H9 (cell line): ENCODE results near the gene GABRD. TPM values are rescaled to one million over a fixed set of nuclear protein-coding genes. Genes with fewer than 3 reads are reported as not detected.

Source experiments
- DNase-seq: peaks from one replicate; pipeline ENCODE4 v3.0.0-alpha.2; 2017
- H2AFZ ChIP-seq: one replicate; pipeline ENCODE4 v1.6.1; 2013; ENCODE audit warnings: mild to moderate bottlenecking, low read length, control low read depth, moderate library complexity
- H2AK5ac ChIP-seq: 2 replicates; pipeline ENCODE4 v1.6.1; 2013; ENCODE audit warnings: low read length, control low read depth, mixed read lengths; ENCODE audit not compliant: insufficient read length
- H2BK120ac ChIP-seq: one replicate; pipeline ENCODE4 v1.6.1; 2013; ENCODE audit warnings: low read depth, mild to moderate bottlenecking, low read length, control low read depth, inconsistent platforms; ENCODE audit not compliant: poor library complexity, severe bottlenecking
- H2BK12ac ChIP-seq: 2 replicates; pipeline ENCODE4 v1.6.1; 2013; ENCODE audit warnings: low read length, control low read depth, mixed read lengths, low read depth; ENCODE audit not compliant: insufficient read length
- H2BK15ac ChIP-seq: 2 replicates; pipeline ENCODE4 v1.6.1; 2013; ENCODE audit warnings: low read depth, low read length, control low read depth
- H2BK20ac ChIP-seq: one replicate; pipeline ENCODE4 v1.6.1; 2013; ENCODE audit warnings: low read depth, mild to moderate bottlenecking, low read length, control low read depth, inconsistent platforms; ENCODE audit not compliant: poor library complexity, severe bottlenecking
- H2BK5ac ChIP-seq: 2 replicates; pipeline ENCODE4 v1.6.1; 2013; ENCODE audit warnings: low read length, control low read depth, mixed read lengths; ENCODE audit not compliant: insufficient read length
- H3K14ac ChIP-seq: 2 replicates; pipeline ENCODE4 v1.6.1; 2013; ENCODE audit warnings: low read length, control low read depth; ENCODE audit not compliant: insufficient read depth
- H3K18ac ChIP-seq: 2 replicates; pipeline ENCODE4 v1.6.1; 2013; ENCODE audit warnings: low read depth, mild to moderate bottlenecking, mixed read lengths, low read length, control low read depth; ENCODE audit not compliant: insufficient read length
- H3K23ac ChIP-seq: 2 replicates; pipeline ENCODE4 v1.6.1; 2013; ENCODE audit warnings: low read length, control low read depth, mixed read lengths, low read depth; ENCODE audit not compliant: insufficient read length
- H3K23me2 ChIP-seq: 2 replicates; pipeline ENCODE4 v1.6.1; 2013; ENCODE audit warnings: low read depth, mild to moderate bottlenecking, mixed read lengths, low read length, control low read depth; ENCODE audit not compliant: insufficient read length, poor library complexity, severe bottlenecking
- H3K27ac ChIP-seq: 2 replicates; pipeline ENCODE4 v1.5.1; 2013; ENCODE audit warnings: low read length, control low read depth, mixed read lengths, low read depth; ENCODE audit not compliant: insufficient read length
- H3K27me3 ChIP-seq: 2 replicates; pipeline ENCODE4 v1.6.1; 2013; ENCODE audit warnings: low read length, control low read depth, inconsistent platforms; ENCODE audit not compliant: insufficient read depth
- H3K4ac ChIP-seq: 2 replicates; pipeline ENCODE4 v1.6.1; 2013; ENCODE audit warnings: low read depth, mild to moderate bottlenecking, control low read depth, inconsistent platforms, low read length, moderate library complexity
- H3K4me1 ChIP-seq: 2 replicates; pipeline ENCODE4 v1.6.1; 2013; ENCODE audit warnings: low read length, control low read depth, inconsistent platforms; ENCODE audit not compliant: insufficient read depth
- H3K4me2 ChIP-seq: 2 replicates; pipeline ENCODE4 v1.6.1; 2013; ENCODE audit warnings: low read length, control low read depth, mixed read lengths; ENCODE audit not compliant: insufficient read length, insufficient read depth
- H3K56ac ChIP-seq: 2 replicates; pipeline ENCODE4 v1.6.1; 2013; ENCODE audit warnings: low read depth, mild to moderate bottlenecking, mixed read lengths, low read length, control low read depth; ENCODE audit not compliant: insufficient read length
- H3K79me1 ChIP-seq: 2 replicates; pipeline ENCODE4 v1.6.1; 2013; ENCODE audit warnings: low read depth, mild to moderate bottlenecking, moderate library complexity, low read length, control low read depth, inconsistent platforms; ENCODE audit not compliant: insufficient read depth, poor library complexity, severe bottlenecking
- H3K79me2 ChIP-seq: 2 replicates; pipeline ENCODE4 v1.6.1; 2013; ENCODE audit warnings: low read length, control low read depth, inconsistent platforms; ENCODE audit not compliant: insufficient read depth
- H3K9ac ChIP-seq: 2 replicates; pipeline ENCODE4 v1.6.1; 2013; ENCODE audit warnings: low read length, control low read depth, mixed read lengths; ENCODE audit not compliant: insufficient read length; ENCODE audit errors: extremely low read depth
- H3K9me3 ChIP-seq: one replicate; pipeline ENCODE4 v1.6.1; 2013; ENCODE audit warnings: low read depth, low read length, inconsistent platforms; ENCODE audit not compliant: control insufficient read depth
- H3T11ph ChIP-seq: one replicate; pipeline ENCODE4 v1.6.1; 2013; ENCODE audit warnings: mild to moderate bottlenecking, low read length, control low read depth, inconsistent platforms
- H4K20me1 ChIP-seq: one replicate; pipeline ENCODE4 v1.6.1; 2013; ENCODE audit not compliant: control insufficient read depth, insufficient read length, insufficient read depth
- H4K5ac ChIP-seq: 2 replicates; pipeline ENCODE4 v1.6.1; 2013; ENCODE audit warnings: low read depth, mild to moderate bottlenecking, mixed read lengths, low read length, control low read depth; ENCODE audit not compliant: insufficient read length
- H4K8ac ChIP-seq: replicated peaks from 2 replicates; pipeline ENCODE4 v1.6.1; 2013; ENCODE audit warnings: low read length, control low read depth, mixed read lengths, low read depth; ENCODE audit not compliant: insufficient read length
- H4K91ac ChIP-seq: 2 replicates; pipeline ENCODE4 v1.6.1; 2013; ENCODE audit warnings: low read depth, mild to moderate bottlenecking, moderate library complexity, mixed read lengths, low read length, control low read depth; ENCODE audit not compliant: insufficient read length
- H3K27ac Mint-ChIP-seq, 3 experiments: 2 replicates in 2 of 3; 3 replicates in 1 of 3; pipeline ENCODE4 v1.8.0; 2020 to 2021; ENCODE audit warnings: mixed read lengths in 3 of 3, mild to moderate bottlenecking in 1 of 3, moderate library complexity in 1 of 3
- H3K27me3 Mint-ChIP-seq: 2 replicates; pipeline ENCODE4 v1.8.0; 2021; ENCODE audit warnings: low read depth, mild to moderate bottlenecking, moderate library complexity, mixed read lengths
- H3K36me3 Mint-ChIP-seq, 3 experiments: 2 replicates in 2 of 3; 3 replicates in 1 of 3; pipeline ENCODE4 v1.8.0; 2020 to 2021; ENCODE audit warnings: low read depth in 3 of 3, mixed read lengths in 3 of 3; ENCODE audit not compliant: insufficient read depth in 1 of 3
- H3K4me1 Mint-ChIP-seq, 2 experiments: 2 replicates each; pipeline ENCODE4 v1.8.0; 2020; ENCODE audit warnings: mixed read lengths in 2 of 2
- H3K4me3 Mint-ChIP-seq, 2 experiments: 2 replicates in 1 of 2; 3 replicates in 1 of 2; pipeline ENCODE4 v1.8.0; 2020 to 2021; ENCODE audit warnings: mild to moderate bottlenecking in 2 of 2, mixed read lengths in 2 of 2, moderate library complexity in 1 of 2
- H3K9me3 Mint-ChIP-seq, 2 experiments: 2 replicates in 1 of 2; 3 replicates in 1 of 2; pipeline ENCODE4 v1.8.0; 2020; ENCODE audit warnings: mild to moderate bottlenecking in 2 of 2, mixed read lengths in 2 of 2, moderate library complexity in 1 of 2
- CTCF ChIP-seq: fragments of 200-600 bp; sonication (generic); conservative IDR thresholded peaks from 3 replicates; pipeline ENCODE4 v1.8.0; 2021; ENCODE audit warnings: antibody characterized with exemption, mild to moderate bottlenecking
- WGBS: extraction: QIAGEN DNeasy Blood & Tissue Kit; methylation state at CpG from one replicate; pipeline ENCODE4 v1.1.7; 2013; ENCODE audit warnings: missing lambda C conversion rate, low lambda C conversion rate, mixed read lengths; ENCODE audit not compliant: insufficient read length; ENCODE audit errors: extremely low coverage; 5-methylcytosine and 5-hydroxymethylcytosine counted together
- total RNA-seq: library from RNA; stranded (reverse); gene quantifications from 2 replicates; pipeline ENCODE4 v1.2.1, GENCODE V29; 2021

The GABRD gene
- total RNA-seq, 1 experiment from 2014 or later: 0.59 TPM

GRCh38 chr1:2052054-2052679, 33.0 kb downstream of the GABRD start:
- Histone ChIP-seq H3K79me1 (no peaks in the 10 kb centered on the region), H2BK120ac (no peak overlapping the region), H2AK5ac (no peak overlapping the region), H4K5ac (no peak overlapping the region), H2BK20ac (no peak overlapping the region), H4K20me1 (no peaks in the 10 kb centered on the region), H3K4ac (no peak overlapping the region), H3K4me2 (no peak overlapping the region), H3K4me1 (no peaks in the 10 kb centered on the region; the same call in 1 of the 2 replicates), H2AFZ (no peak overlapping the region), H3K56ac (no peak overlapping the region), H3K14ac (no peak overlapping the region), H3K9me3 (no peaks in the 10 kb centered on the region), H3K79me2 (peaks cover 2% of the 10 kb centered on the region; the same call in 1 of the 2 replicates), H4K91ac (no peak overlapping the region), H3K27ac (no peak overlapping the region), H2BK5ac (no peak overlapping the region), H4K8ac (no peak overlapping the region), H2BK15ac (no peak overlapping the region), H2BK12ac (no peak overlapping the region), H3K23ac (no peak overlapping the region), H3K18ac (no peak overlapping the region), H3K9ac (no peak overlapping the region), H3T11ph (no peak overlapping the region), H3K23me2 (peaks cover 10% of the 10 kb centered on the region), H3K27me3 (no peaks in the 10 kb centered on the region)
- WGBS: no CpG with 5 or more reads among the region's 16 CpGs
- peaks cover 10% of the 10 kb centered on the region for H3K27me3 Mint-ChIP-seq
- peaks cover 6 to 17% (median 16%) of the 10 kb centered on the region in 3 experiments for H3K36me3 Mint-ChIP-seq
- H3K4me1 Mint-ChIP-seq: peaks cover 14 to 22% of the 10 kb centered on the region in 2 experiments
- 0 out of 7 replicates have a peak overlapping the region, but pooled peaks of 1 of the 3 experiments have one; percentile 7 for H3K27ac Mint-ChIP-seq
- TF ChIP-seq CTCF: no peak
- H3K9me3 Mint-ChIP-seq: no peaks in the 10 kb centered on the region; a peak in 1 of 5 replicates
- H3K4me3 Mint-ChIP-seq: peak overlapping the region; percentile 65 to 80; a peak in 4 of 5 replicates
- no peak for DNase-seq
